Body of pancreas (tissue), 4 donors: ENCODE measurements around the gene BACH1.

ENCODE experiments used
- CTCF ChIP-seq, 7 experiments: fragments of 450-650 bp in 4 of 7; fragments of 200-600 bp in 3 of 7; sonication (generic) in 3 of 7; IDR thresholded peaks; one replicate each; pipeline ENCODE4 v1.5.1; 2016 to 2019; ENCODE audit warnings: antibody characterized with exemption in 7 of 7
- POLR2A ChIP-seq, 3 donors: fragments of 450-650 bp; IDR thresholded peaks; one replicate each; pipeline ENCODE4 v1.6.1; 2016; ENCODE audit warnings: antibody characterized with exemption in 3 of 3, mild to moderate bottlenecking in 2 of 3

- TF ChIP-seq CTCF (IDR thresholded peaks at IDR 0.05): no peak
- TF ChIP-seq POLR2A (IDR thresholded peaks at IDR 0.05): no peak
These were observed 70.2 kb downstream of the BACH1 start for GRCh38 chr21:29368906-29369305.
